Measurements from ENCODE around the gene SWAP70. TPM values are rescaled to one million over a fixed set of nuclear protein-coding genes. Genes with fewer than 3 reads are reported as not detected.
A peak's percentile ranks its signal among the peaks of the same experiment; 100 is the strongest.

Gene SWAP70
- total RNA-seq, 2 donors from 2014 or later, result 18.8 to 22.1 TPM

DNA sequence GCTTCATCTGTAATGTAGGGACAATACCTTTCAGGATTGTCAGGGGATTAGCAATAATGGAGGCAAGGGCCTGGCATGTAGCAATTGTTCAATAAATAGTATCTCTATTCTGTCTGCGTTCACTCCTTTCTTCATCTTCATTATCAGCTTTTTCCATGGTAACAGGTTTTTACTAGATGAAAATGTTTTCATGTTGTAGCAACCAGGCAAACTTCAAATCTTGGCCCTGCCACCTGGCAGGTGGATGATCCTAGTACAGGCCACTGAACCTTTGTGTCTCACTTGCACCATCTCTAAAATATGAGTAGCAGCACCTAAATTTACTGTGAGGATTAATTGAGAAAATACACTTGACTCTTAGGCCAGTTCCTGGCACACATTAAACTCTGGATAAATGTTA is 83.4 kb downstream of the SWAP70 start:
- Histone ChIP-seq H3K4me3 (no peak overlapping the region), H3K9me3 (no peaks in the 10 kb centered on the region), H3K27ac (no peak overlapping the region), H3K36me3 (replicated peaks in 1 of 2; ENCODE audit: insufficient read depth in 1 of 2, low read depth in 2 of 2) (no peaks in the 10 kb centered on the region), H3K4me1 (peaks cover 19% of the 10 kb centered on the region), H3K27me3 (no peaks in the 10 kb centered on the region)
- TF ChIP-seq, protein P1, sequence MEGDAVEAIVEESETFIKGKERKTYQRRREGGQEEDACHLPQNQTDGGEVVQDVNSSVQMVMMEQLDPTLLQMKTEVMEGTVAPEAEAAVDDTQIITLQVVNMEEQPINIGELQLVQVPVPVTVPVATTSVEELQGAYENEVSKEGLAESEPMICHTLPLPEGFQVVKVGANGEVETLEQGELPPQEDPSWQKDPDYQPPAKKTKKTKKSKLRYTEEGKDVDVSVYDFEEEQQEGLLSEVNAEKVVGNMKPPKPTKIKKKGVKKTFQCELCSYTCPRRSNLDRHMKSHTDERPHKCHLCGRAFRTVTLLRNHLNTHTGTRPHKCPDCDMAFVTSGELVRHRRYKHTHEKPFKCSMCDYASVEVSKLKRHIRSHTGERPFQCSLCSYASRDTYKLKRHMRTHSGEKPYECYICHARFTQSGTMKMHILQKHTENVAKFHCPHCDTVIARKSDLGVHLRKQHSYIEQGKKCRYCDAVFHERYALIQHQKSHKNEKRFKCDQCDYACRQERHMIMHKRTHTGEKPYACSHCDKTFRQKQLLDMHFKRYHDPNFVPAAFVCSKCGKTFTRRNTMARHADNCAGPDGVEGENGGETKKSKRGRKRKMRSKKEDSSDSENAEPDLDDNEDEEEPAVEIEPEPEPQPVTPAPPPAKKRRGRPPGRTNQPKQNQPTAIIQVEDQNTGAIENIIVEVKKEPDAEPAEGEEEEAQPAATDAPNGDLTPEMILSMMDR (IDR thresholded peaks at IDR 0.05), result no peak
- TF ChIP-seq POLR2A (IDR thresholded peaks at IDR 0.05), result no peak
- no peak for ATAC-seq
- WGBS, 2 donors, result 46 to 47% methylated on average over 1 of the region's 1 CpG
- no peak for DNase-seq
- intact Hi-C loops (cut with DNase I), result no loop called here

DNA sequence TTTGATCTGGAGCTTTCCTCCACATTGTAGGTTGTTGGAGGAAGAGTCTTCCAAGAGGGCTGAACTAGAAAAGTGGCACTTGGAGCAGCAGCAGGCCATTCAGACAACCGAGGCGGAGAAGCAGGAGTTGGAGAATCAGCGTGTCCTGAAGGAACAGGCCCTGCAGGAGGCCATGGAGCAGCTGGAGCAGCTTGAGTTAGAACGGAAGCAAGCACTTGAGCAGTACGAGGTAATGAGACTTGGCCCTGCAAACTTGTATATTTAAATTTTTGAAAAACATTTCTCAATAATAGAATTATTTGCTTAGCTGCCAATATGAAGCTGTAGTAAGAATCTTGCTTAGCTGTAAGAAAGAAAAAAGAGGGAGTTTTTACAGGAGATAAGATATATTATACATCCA is 84.0 kb downstream of the SWAP70 start:
- TF ChIP-seq, protein P1 (IDR thresholded peaks at IDR 0.05), result no peak
- no peak for TF ChIP-seq POLR2A (IDR thresholded peaks at IDR 0.05)
- Histone ChIP-seq H3K27me3 (no peaks in the 10 kb centered on the region), H3K36me3 (replicated peaks in 1 of 2; ENCODE audit: insufficient read depth in 1 of 2, low read depth in 2 of 2) (no peaks in the 10 kb centered on the region), H3K4me3 (no peak overlapping the region), H3K9me3 (no peaks in the 10 kb centered on the region), H3K4me1 (peaks cover 20% of the 10 kb centered on the region), H3K27ac (peak overlapping the region in 1 of 4 donors; percentile 44)
- no peak for ATAC-seq
- intact Hi-C loops (cut with DNase I), result no loop called here
- DNase-seq, result no peak
- WGBS, 2 donors, result 76 to 81% methylated on average over 5 of the region's 5 CpGs

DNA sequence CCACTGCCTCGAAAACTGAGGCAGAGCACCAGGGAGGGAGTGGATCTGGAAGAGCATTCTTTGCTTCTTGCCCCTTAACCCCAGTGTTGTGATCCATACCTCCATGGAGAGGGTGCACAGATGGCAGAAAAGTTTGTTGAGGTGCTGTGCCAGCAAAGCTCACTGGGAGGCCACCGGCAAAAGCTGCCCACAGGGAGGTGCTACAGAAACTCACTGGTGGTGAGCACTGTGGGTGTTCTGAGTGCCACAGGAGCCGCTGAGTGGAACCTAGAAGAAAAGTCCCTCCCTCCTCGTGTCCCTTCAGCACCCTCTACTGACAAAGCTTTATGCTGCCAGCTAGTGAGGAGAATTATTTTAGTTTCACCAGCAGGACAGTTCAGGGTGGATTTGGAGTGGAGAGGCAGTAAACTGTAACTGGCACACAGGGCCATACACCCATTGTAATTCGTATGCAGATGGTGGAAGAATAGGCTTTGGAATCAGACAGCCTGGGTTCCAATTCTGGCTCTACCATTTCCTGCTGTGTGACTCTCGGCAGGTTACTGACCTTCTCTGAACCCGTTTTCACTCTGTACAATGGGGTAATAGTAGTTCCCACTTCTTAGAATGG is 84.6 kb downstream of the SWAP70 start:
- Histone ChIP-seq H3K4me1 (peaks cover 20% of the 10 kb centered on the region), H3K27me3 (no peaks in the 10 kb centered on the region), H3K9me3 (no peaks in the 10 kb centered on the region), H3K36me3 (replicated peaks in 1 of 2; ENCODE audit: insufficient read depth in 1 of 2, low read depth in 2 of 2) (no peaks in the 10 kb centered on the region), H3K27ac (peak overlapping the region in 2 of 4 donors; percentile 44 to 47), H3K4me3 (no peak overlapping the region)
- 50 to 56% methylated on average over 7 of the region's 7 CpGs for WGBS, 2 donors
- intact Hi-C loops (cut with DNase I), result no loop called here
- ATAC-seq (peak; percentile 82), DNase-seq (peak; percentile 39 to 67 (median 51))
- TF ChIP-seq, protein P1 (IDR thresholded peaks at IDR 0.05), result peak; percentile 24 to 83 (median 69)
- no peak for TF ChIP-seq POLR2A (IDR thresholded peaks at IDR 0.05)

DNA sequence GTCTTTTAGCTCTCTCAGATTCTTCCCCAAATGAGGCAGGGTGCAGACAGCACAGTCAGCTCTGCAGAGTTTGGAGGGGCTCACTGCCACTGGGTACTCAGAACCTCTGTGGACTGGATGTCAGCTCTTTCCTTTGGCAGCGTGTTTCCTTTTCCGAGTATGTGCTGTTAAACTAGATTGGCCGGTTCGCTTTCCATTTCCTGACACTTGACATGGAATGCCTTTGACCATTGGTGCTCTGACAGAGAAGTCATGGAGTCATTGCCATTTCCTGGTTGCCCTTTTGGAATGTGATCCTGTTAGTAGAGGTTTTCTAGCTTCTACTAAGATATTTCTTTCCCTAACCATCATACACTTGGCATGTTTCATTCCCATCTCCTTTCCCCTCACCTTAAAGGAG is 86.7 kb downstream of the SWAP70 start:
- DNase-seq (no peak), ATAC-seq (no peak)
- H3K27me3 ChIP-seq, result no peaks in the 10 kb centered on the region
- no peaks in the 10 kb centered on the region for H3K9me3 ChIP-seq
- 62 to 69% methylated on average over 4 of the region's 4 CpGs for WGBS, 2 donors
- no peak overlapping the region for H3K4me3 ChIP-seq
- intact Hi-C loops (cut with DNase I), result no loop called here
- TF ChIP-seq, protein P1 (IDR thresholded peaks at IDR 0.05), result no peak
- no peak for TF ChIP-seq POLR2A (IDR thresholded peaks at IDR 0.05)
- H3K4me1 ChIP-seq, result peaks cover 20% of the 10 kb centered on the region
- peak overlapping the region in 1 of 4 donors; percentile 0 for H3K27ac ChIP-seq
- no peaks in the 10 kb centered on the region for H3K36me3 ChIP-seq (replicated peaks in 1 of 2; ENCODE audit: insufficient read depth in 1 of 2, low read depth in 2 of 2)

DNA sequence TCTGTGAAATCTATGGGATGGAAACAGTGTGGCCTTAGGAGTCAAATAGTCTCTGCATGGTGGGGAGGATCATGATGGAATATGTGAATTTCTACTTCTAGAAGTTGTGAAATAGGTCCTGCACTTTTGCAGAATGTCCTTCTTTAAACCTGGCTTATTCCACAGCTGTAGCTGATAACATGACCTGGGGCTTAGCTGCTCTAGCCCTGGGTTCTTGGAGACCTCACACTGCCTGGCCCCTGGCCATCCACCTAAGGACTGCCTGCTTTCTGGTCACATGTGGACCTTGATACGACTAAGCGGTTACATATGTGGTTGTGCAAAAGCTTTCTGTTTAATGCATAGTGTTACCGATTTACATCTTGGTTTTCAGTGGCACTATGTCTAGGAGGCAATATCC is 88.2 kb downstream of the SWAP70 start:
- TF ChIP-seq, protein P1 (IDR thresholded peaks at IDR 0.05), result no peak
- no peak for TF ChIP-seq POLR2A (IDR thresholded peaks at IDR 0.05)
- intact Hi-C loops (cut with DNase I), result no loop called here
- Histone ChIP-seq H3K36me3 (replicated peaks in 1 of 2; ENCODE audit: insufficient read depth in 1 of 2, low read depth in 2 of 2) (no peaks in the 10 kb centered on the region), H3K27me3 (no peaks in the 10 kb centered on the region), H3K27ac (no peak overlapping the region), H3K4me3 (no peak overlapping the region), H3K9me3 (no peaks in the 10 kb centered on the region), H3K4me1 (peaks cover 20% of the 10 kb centered on the region)
- ATAC-seq, result no peak
- WGBS, 2 donors, result 30 to 36% methylated on average over 3 of the region's 3 CpGs
- DNase-seq, result peak in 3 of 4 donors; percentile 40 to 78 (median 53)
